PC-9 (cell line): ENCODE measurements around the gene ARHGEF7.

ENCODE experiments used
- CTCF ChIP-seq: fragments of 200-600 bp; sonication (generic); conservative IDR thresholded peaks from 2 replicates; pipeline ENCODE4 v1.6.1; 2017; ENCODE audit warnings: mixed run types, antibody characterized with exemption, mild to moderate bottlenecking, moderate library complexity
- EZH2 ChIP-seq: fragments of 200-600 bp; sonication (generic); IDR thresholded peaks from 2 replicates; pipeline ENCODE4 v1.8.0; 2017; ENCODE audit warnings: antibody characterized with exemption, low read depth

GRCh38 chr13:111131611-111132010 is 16.5 kb downstream of the ARHGEF7 start:
- TF ChIP-seq CTCF (no peak), EZH2 (no peak)
